ENCODE results near the gene SORL1. TPM values are rescaled to one million over a fixed set of nuclear protein-coding genes. Genes with fewer than 3 reads are reported as not detected.

Gene SORL1
- total and polyA plus RNA-seq, 9 of the 15 experiments (the other 6 are each of a cell fraction or from before 2014, with no cell fraction given): 0.01 to 0.66 TPM; not detected in 7

DNA sequence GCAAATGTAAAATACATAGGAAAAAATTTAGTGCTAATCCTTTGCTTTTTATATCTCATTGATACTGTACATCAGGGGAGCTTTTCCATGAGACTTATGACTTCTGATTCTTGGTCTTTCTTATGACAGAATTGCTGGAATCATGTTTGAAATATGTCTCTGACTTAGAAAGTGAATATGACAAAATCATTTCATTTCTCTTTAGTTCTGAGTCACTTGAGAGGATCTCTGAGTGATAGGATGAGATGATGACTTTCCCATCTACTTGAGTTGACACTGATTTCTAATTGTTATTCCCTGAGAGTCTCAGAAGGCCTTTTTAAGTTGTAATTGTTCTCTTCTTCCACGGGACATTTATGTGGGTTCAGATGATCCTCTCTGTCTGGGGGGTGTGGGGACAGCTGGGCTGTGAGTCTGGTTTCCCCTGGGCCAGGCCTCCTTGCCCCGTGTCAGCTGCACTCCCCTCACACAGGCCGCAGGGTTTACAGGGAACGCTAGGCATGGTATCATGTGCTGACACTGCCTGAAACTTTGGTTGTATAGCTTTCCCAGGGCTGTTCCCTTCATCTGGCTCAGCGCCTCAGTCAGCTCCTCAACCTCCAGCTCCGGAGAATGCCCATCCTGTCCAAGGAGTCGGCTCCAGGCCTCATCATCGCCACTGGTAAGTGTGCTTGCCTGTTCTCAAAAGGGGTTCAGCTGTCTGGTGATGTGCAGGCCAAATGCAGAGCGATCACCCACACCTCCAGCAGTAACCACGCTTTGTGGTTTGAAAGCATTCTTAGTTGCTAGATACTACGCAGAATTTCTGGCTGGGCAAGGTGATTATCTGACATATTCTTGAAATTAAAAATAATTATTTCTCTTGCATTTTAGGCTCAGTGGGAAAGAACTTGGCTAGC lies 70.2 kb downstream of the SORL1 start:
- H3K27me3 ChIP-seq (ENCODE audit: control insufficient read depth in 2 of 2, insufficient read depth in 2 of 2, low read length in 2 of 2): no peaks in the 10 kb centered on the region
- CTCF ChIA-PET (ENCODE audit: low intra/inter-chr PET ratio): no interaction called here
- H3K36me3 ChIP-seq (ENCODE audit: control insufficient read depth, insufficient read depth, low read length): no peaks in the 10 kb centered on the region
- H3K9me3 ChIP-seq (replicated peaks; ENCODE audit: control insufficient read depth, insufficient read depth, low read depth, low read length): 0 out of 2 replicates have a peak, but pooled peaks cover 2% of the 10 kb centered on the region
- FAIRE-seq (no peak), ATAC-seq (no peak), DNase-seq (ENCODE audit: extremely low read depth in 1 of 4, low spot score in 3 of 4) (no peak)
- no peaks in the 10 kb centered on the region for H4K20me1 ChIP-seq (replicated peaks; ENCODE audit: control insufficient read depth, insufficient read depth, low read length)
- H3K4me3 ChIP-seq: no peak overlapping the region
- no peak for TF ChIP-seq HIVEP1 (CRISPR knock-in tag; IDR thresholded peaks at IDR 0.05)
- no peak for TF ChIP-seq ZFP1 (CRISPR knock-in tag; IDR thresholded peaks at IDR 0.05)
- no peak for TF ChIP-seq HMG20A (CRISPR knock-in tag; conservative IDR thresholded peaks at IDR 0.05)
- TF ChIP-seq, protein P1, sequence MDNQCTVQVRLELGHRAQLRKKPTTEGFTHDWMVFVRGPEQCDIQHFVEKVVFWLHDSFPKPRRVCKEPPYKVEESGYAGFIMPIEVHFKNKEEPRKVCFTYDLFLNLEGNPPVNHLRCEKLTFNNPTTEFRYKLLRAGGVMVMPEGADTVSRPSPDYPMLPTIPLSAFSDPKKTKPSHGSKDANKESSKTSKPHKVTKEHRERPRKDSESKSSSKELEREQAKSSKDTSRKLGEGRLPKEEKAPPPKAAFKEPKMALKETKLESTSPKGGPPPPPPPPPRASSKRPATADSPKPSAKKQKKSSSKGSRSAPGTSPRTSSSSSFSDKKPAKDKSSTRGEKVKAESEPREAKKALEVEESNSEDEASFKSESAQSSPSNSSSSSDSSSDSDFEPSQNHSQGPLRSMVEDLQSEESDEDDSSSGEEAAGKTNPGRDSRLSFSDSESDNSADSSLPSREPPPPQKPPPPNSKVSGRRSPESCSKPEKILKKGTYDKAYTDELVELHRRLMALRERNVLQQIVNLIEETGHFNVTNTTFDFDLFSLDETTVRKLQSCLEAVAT (IDR thresholded peaks at IDR 0.05): no peak
- TF ChIP-seq TFAP4 (CRISPR knock-in tag; IDR thresholded peaks at IDR 0.05; ENCODE audit: borderline replicate concordance): no peak
- no peak for TF ChIP-seq ZNF398 (CRISPR knock-in tag; IDR thresholded peaks at IDR 0.05)
- TF ChIP-seq HCFC1 (IDR thresholded peaks at IDR 0.05; ENCODE audit: low read depth, low read length): no peak
- TF ChIP-seq, protein P2, sequence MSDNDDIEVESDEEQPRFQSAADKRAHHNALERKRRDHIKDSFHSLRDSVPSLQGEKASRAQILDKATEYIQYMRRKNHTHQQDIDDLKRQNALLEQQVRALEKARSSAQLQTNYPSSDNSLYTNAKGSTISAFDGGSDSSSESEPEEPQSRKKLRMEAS (CRISPR knock-in tag; IDR thresholded peaks at IDR 0.05): no peak
- no peak for TF ChIP-seq E2F1 (CRISPR knock-in tag; IDR thresholded peaks at IDR 0.05)
- TF ChIP-seq SLC30A9 (CRISPR knock-in tag; IDR thresholded peaks at IDR 0.05): no peak
- no peak for TF ChIP-seq SREBF2 (CRISPR knock-in tag; IDR thresholded peaks at IDR 0.05)
- TF ChIP-seq SMAD3 (CRISPR knock-in tag; conservative IDR thresholded peaks at IDR 0.05): no peak
- BruUV-seq (replicated peaks): no TSS peak
- H3K9me1 ChIP-seq (ENCODE audit: control insufficient read depth, insufficient read depth, low read length): no peaks in the 10 kb centered on the region
- H3K9ac ChIP-seq (ENCODE audit: insufficient read depth in 1 of 2, low read depth in 2 of 2, low read length in 2 of 2): no peak overlapping the region
- POLR2A ChIA-PET: interaction anchor here (0.5 kb wide), 1 partner anchor 690 kb away, joined by 3 read pairs; no protein-coding TSS in a partner anchor
- no peak overlapping the region for H3K4me2 ChIP-seq (ENCODE audit: insufficient read depth, low read length)
- intact Hi-C loops (cut with micrococcal nuclease): no loop called here
- under 1% methylated on average over 11 of the region's 11 CpGs for WGBS (ENCODE audit: insufficient coverage, low coverage, missing lambda C conversion rate)
- H3K79me2 ChIP-seq (ENCODE audit: control insufficient read depth, insufficient read depth, low read length): no peaks in the 10 kb centered on the region
- in situ Hi-C loops (cut with MboI): no loop called here
- no peaks in the 10 kb centered on the region for H3K4me1 ChIP-seq (replicated peaks in 1 of 2; ENCODE audit: control insufficient read depth in 2 of 2, insufficient read depth in 2 of 2, low read length in 2 of 2)
- no peak overlapping the region for H2AFZ ChIP-seq (ENCODE audit: low read depth, low read length)
- H3K27ac ChIP-seq (ENCODE audit: extremely low read depth, low read depth, low read length): no peak overlapping the region
